ENCODE measurements around the gene DICER1. TPM values are rescaled to one million over a fixed set of nuclear protein-coding genes. Genes with fewer than 3 reads are reported as not detected.

DICER1 gene
- total RNA-seq, 1 experiment from 2014 or later, result 62.0 TPM

GRCh38 chr14:95157327-95158189 lies at the start of gene DICER1 (continued):
- TF ChIP-seq TEAD1 (CRISPR knock-in tag; IDR thresholded peaks at IDR 0.05), result peak; percentile 76
- TF ChIP-seq, protein P1, sequence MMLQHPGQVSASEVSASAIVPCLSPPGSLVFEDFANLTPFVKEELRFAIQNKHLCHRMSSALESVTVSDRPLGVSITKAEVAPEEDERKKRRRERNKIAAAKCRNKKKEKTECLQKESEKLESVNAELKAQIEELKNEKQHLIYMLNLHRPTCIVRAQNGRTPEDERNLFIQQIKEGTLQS (CRISPR knock-in tag; conservative IDR thresholded peaks at IDR 0.05), result no peak
- TF ChIP-seq ATF1 (CRISPR knock-in tag; IDR thresholded peaks at IDR 0.05), result no peak
- TF ChIP-seq NR1H2 (CRISPR knock-in tag; IDR thresholded peaks at IDR 0.05), result no peak
- TF ChIP-seq ELF4 (CRISPR knock-in tag; IDR thresholded peaks at IDR 0.05; ENCODE audit: low read depth), result no peak; the same call in 1 of the 2 replicates
- TF ChIP-seq, protein P2, sequence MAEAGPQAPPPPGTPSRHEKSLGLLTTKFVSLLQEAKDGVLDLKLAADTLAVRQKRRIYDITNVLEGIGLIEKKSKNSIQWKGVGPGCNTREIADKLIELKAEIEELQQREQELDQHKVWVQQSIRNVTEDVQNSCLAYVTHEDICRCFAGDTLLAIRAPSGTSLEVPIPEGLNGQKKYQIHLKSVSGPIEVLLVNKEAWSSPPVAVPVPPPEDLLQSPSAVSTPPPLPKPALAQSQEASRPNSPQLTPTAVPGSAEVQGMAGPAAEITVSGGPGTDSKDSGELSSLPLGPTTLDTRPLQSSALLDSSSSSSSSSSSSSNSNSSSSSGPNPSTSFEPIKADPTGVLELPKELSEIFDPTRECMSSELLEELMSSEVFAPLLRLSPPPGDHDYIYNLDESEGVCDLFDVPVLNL (CRISPR knock-in tag; IDR thresholded peaks at IDR 0.05; ENCODE audit: borderline replicate concordance, low read depth), result no peak
- no peak for TF ChIP-seq MXD4 (CRISPR knock-in tag; IDR thresholded peaks at IDR 0.05; ENCODE audit: borderline replicate concordance)
- no peak for TF ChIP-seq ZNF423 (CRISPR knock-in tag; IDR thresholded peaks at IDR 0.05)
- no peak for TF ChIP-seq HMGA2 (CRISPR knock-in tag; IDR thresholded peaks at IDR 0.05)
- TF ChIP-seq GRHL2 (CRISPR knock-in tag; IDR thresholded peaks at IDR 0.05; ENCODE audit: insufficient replicate concordance, severe bottlenecking), result no peak
- no peak for TF ChIP-seq JUN (CRISPR knock-in tag; IDR thresholded peaks at IDR 0.05)
- TF ChIP-seq ZNF263 (CRISPR knock-in tag; IDR thresholded peaks at IDR 0.05; ENCODE audit: low read depth), result peak; percentile 10; the same call in 1 of the 2 replicates
- TF ChIP-seq CREB1 (CRISPR knock-in tag; IDR thresholded peaks at IDR 0.05), result no peak
- TF ChIP-seq AR (CRISPR knock-in tag; IDR thresholded peaks at IDR 0.05), result no peak
- TF ChIP-seq ZSCAN18 (CRISPR knock-in tag; IDR thresholded peaks at IDR 0.05), result no peak
- 0 out of 2 replicates have a peak, but pooled peaks have one; percentile 15 for TF ChIP-seq ZNF281 (CRISPR knock-in tag; IDR thresholded peaks at IDR 0.05)

DNA sequence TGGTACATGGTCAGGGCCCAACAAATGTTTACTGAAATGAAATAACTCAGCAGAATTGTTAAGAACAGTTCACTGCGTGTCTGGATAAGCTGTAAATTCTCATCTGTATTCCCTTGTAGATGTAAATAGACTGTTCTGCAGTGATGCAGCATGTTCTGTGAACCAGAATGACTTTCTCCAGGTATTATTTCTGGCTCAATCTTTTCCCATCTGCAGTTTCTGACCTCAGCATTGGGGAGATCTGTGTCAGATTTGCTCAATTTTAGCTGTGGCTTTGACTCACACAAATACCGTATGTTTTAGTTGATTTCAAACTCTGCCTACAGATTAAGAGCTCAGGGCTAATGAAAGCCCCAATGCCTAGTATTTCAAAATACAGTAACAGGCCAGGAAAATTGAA lies 49.2 kb upstream of the DICER1 start:
- DNase-seq (ENCODE audit: low spot score) (no peak), ATAC-seq (no peak)
- Mint-ChIP-seq H3K4me1 (no peaks in the 10 kb centered on the region), H3K4me3 (no peak overlapping the region), H3K27me3 (ENCODE audit: low read depth) (no peaks in the 10 kb centered on the region), H3K27ac (no peak overlapping the region), H3K9me3 (peaks cover 20% of the 10 kb centered on the region), H3K36me3 (peaks cover 25% of the 10 kb centered on the region)
- CTCF ChIA-PET, result no interaction called here
- POLR2A ChIA-PET, result no interaction called here
- TF ChIP-seq RELA (CRISPR knock-in tag; IDR thresholded peaks at IDR 0.05; ENCODE audit: borderline replicate concordance), result no peak
- TF ChIP-seq JUN (CRISPR knock-in tag; IDR thresholded peaks at IDR 0.05), result no peak
- TF ChIP-seq, protein P3, sequence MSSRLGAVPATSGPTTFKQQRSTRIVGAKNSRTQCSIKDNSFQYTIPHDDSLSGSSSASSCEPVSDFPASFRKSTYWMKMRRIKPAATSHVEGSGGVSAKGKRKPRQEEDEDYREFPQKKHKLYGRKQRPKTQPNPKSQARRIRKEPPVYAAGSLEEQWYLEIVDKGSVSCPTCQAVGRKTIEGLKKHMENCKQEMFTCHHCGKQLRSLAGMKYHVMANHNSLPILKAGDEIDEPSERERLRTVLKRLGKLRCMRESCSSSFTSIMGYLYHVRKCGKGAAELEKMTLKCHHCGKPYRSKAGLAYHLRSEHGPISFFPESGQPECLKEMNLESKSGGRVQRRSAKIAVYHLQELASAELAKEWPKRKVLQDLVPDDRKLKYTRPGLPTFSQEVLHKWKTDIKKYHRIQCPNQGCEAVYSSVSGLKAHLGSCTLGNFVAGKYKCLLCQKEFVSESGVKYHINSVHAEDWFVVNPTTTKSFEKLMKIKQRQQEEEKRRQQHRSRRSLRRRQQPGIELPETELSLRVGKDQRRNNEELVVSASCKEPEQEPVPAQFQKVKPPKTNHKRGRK (CRISPR knock-in tag; IDR thresholded peaks at IDR 0.05; ENCODE audit: borderline replicate concordance), result no peak
- TF ChIP-seq, protein P1 (CRISPR knock-in tag; conservative IDR thresholded peaks at IDR 0.05), result no peak
- no peak for TF ChIP-seq ZNF396 (CRISPR knock-in tag; IDR thresholded peaks at IDR 0.05; ENCODE audit: borderline replicate concordance)
- TF ChIP-seq, protein P4, sequence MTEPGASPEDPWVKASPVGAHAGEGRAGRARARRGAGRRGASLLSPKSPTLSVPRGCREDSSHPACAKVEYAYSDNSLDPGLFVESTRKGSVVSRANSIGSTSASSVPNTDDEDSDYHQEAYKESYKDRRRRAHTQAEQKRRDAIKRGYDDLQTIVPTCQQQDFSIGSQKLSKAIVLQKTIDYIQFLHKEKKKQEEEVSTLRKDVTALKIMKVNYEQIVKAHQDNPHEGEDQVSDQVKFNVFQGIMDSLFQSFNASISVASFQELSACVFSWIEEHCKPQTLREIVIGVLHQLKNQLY (CRISPR knock-in tag; IDR thresholded peaks at IDR 0.05), result no peak
- TF ChIP-seq ZNF138 (CRISPR knock-in tag; conservative IDR thresholded peaks at IDR 0.05), result no peak
- TF ChIP-seq ZNF232 (CRISPR knock-in tag; IDR thresholded peaks at IDR 0.05), result no peak
- TF ChIP-seq, protein P5, sequence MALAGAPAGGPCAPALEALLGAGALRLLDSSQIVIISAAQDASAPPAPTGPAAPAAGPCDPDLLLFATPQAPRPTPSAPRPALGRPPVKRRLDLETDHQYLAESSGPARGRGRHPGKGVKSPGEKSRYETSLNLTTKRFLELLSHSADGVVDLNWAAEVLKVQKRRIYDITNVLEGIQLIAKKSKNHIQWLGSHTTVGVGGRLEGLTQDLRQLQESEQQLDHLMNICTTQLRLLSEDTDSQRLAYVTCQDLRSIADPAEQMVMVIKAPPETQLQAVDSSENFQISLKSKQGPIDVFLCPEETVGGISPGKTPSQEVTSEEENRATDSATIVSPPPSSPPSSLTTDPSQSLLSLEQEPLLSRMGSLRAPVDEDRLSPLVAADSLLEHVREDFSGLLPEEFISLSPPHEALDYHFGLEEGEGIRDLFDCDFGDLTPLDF (CRISPR knock-in tag; IDR thresholded peaks at IDR 0.05), result no peak
